ENCODE measurements around the gene KIAA0825. TPM values are rescaled to one million over a fixed set of nuclear protein-coding genes. Genes with fewer than 3 reads are reported as not detected.

The KIAA0825 gene
- total and polyA plus RNA-seq, 3 donors from 2014 or later, result 4.1 to 11.2 (median 9.3) TPM

DNA sequence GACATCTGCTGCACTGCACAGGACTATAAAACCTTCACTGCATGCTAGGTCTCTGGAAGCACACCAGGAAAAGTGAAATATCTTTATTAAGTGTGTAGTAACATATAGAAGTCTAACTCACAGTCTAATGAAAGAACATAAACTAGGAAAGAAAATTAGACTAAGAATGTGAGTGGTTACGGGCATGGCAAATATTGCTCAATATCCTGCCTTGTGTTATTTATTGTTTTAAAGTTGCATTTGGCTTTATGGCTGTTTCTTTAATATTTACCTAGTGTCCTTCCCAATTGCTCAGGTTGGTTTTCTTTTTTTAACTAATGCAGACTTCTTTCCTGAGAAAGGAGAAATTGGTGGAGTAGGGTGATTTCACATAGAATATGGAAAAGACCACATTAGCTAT, 342.4 kb downstream of the KIAA0825 start:
- Histone ChIP-seq H3K27me3 (no peaks in the 10 kb centered on the region), H3K4me1 (no peaks in the 10 kb centered on the region), H3K36me3 (ENCODE audit: low read depth, missing control alignments) (no peaks in the 10 kb centered on the region), H3K27ac (no peak overlapping the region), H3K9me3 (no peaks in the 10 kb centered on the region), H3K4me3 (no peak overlapping the region)
- 95 to 100% methylated on average over 1 of the region's 1 CpG for WGBS, 2 donors
- intact Hi-C loops (cut with DNase I; ENCODE audit: low total_unique reads), result no loop called here
- TF ChIP-seq, protein P1, sequence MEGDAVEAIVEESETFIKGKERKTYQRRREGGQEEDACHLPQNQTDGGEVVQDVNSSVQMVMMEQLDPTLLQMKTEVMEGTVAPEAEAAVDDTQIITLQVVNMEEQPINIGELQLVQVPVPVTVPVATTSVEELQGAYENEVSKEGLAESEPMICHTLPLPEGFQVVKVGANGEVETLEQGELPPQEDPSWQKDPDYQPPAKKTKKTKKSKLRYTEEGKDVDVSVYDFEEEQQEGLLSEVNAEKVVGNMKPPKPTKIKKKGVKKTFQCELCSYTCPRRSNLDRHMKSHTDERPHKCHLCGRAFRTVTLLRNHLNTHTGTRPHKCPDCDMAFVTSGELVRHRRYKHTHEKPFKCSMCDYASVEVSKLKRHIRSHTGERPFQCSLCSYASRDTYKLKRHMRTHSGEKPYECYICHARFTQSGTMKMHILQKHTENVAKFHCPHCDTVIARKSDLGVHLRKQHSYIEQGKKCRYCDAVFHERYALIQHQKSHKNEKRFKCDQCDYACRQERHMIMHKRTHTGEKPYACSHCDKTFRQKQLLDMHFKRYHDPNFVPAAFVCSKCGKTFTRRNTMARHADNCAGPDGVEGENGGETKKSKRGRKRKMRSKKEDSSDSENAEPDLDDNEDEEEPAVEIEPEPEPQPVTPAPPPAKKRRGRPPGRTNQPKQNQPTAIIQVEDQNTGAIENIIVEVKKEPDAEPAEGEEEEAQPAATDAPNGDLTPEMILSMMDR (IDR thresholded peaks at IDR 0.05), result no peak
- TF ChIP-seq POLR2A (IDR thresholded peaks at IDR 0.05), result no peak
- DNase-seq, result no peak

DNA sequence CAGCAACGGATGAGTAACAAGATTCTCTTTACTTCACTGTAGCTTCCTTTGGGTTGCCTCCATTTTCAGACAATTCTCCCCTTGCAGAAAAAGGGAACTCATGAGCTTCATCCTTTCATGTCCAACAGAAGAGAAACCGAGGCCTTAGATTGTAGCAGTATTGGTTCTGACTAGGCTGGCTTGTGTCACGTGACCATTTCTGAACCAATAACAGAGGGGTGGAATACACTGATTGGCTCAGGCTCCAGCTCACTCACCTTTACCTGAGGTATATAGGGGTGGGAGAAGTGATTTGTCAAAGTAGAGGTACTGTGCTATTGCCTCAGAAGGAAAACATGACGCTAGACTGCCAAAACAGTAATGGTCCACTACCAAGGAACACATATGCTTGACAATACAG, 343.7 kb downstream of the KIAA0825 start:
- WGBS, 2 donors, result 86% methylated on average over 4 of the region's 4 CpGs
- Histone ChIP-seq H3K27ac (no peak overlapping the region), H3K36me3 (ENCODE audit: low read depth, missing control alignments) (no peaks in the 10 kb centered on the region), H3K4me1 (no peaks in the 10 kb centered on the region), H3K27me3 (no peaks in the 10 kb centered on the region), H3K9me3 (no peaks in the 10 kb centered on the region), H3K4me3 (no peak overlapping the region)
- DNase-seq, result no peak
- intact Hi-C loops (cut with DNase I; ENCODE audit: low total_unique reads), result no loop called here
- no peak for TF ChIP-seq POLR2A (IDR thresholded peaks at IDR 0.05)
- TF ChIP-seq, protein P1 (IDR thresholded peaks at IDR 0.05), result no peak

DNA sequence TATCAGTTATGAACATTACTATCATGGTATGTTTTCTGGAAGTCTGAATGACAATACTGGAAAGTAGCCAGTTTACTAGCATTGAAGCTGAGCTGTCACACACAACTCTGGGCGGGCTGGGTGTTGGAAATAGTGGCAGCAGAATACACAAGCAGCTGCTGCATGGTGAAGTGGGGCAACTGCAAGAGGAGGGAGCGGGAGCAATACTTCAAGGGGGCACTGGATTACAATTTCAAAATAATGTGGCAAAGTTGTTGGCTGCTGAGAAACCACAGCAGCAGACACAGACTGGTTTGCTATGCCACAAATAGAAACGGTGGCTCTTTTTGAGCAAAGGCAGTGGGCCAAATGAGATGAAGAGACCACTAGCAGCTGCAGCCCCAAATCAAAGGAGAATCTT, 350.2 kb downstream of the KIAA0825 start:
- Histone ChIP-seq H3K27me3 (no peaks in the 10 kb centered on the region), H3K4me1 (no peaks in the 10 kb centered on the region), H3K9me3 (no peaks in the 10 kb centered on the region), H3K27ac (no peak overlapping the region), H3K36me3 (ENCODE audit: low read depth, missing control alignments) (no peaks in the 10 kb centered on the region), H3K4me3 (no peak overlapping the region)
- DNase-seq, result no peak
- intact Hi-C loops (cut with DNase I; ENCODE audit: low total_unique reads), result no loop called here
- 84 to 87% methylated on average over 3 of the region's 3 CpGs for WGBS, 2 donors
- TF ChIP-seq, protein P1 (IDR thresholded peaks at IDR 0.05), result no peak
- no peak for TF ChIP-seq POLR2A (IDR thresholded peaks at IDR 0.05)

DNA sequence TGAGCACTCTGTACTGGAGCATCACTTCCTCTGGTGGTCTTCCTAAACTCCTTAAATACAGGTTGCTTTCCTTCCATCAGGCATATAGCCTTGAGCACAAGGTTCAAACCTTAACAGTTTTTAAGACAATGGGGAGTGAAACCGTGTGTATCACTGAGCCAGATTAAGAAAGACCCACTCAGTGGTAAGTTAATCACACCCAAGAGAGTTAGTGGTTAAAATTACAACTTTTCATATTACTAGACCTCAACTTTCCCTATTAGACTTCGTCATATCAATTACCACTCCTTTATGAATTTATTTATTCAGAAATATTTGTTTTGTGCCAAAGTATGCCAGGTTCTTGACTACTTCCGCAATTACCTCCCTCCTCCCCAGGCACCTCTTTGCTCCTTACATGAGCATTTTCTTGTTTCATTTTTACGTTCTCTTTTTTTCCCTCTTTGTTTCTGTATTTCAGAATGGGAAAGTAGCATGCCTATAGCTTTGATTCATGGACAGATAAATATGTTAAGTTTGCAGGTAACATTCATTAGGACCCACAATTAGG, 351.0 kb downstream of the KIAA0825 start:
- WGBS, 2 donors, result 88 to 93% methylated on average over 4 of the region's 4 CpGs

DNA sequence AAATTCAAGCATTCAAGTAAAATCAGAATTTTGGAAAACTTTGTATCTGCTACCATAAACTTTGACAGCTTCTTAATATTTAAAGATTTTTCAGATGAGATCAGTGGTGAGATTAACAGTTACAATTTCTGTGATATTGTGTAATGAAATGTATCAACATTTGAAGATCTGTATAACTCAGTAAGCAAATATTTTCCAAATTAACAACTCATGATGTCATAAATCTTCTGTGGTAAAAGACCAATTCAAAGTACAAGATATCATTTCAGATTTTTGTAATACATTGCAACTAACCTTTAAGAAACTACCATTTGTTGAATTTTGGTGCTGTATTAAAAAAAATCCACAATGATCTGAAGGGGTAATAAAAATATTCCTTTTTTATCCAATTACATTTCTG, 352.2 kb downstream of the KIAA0825 start:
- H3K4me3 ChIP-seq, result no peak overlapping the region
- no peaks in the 10 kb centered on the region for H3K9me3 ChIP-seq
- intact Hi-C loops (cut with DNase I; ENCODE audit: low total_unique reads), result no loop called here
- no peaks in the 10 kb centered on the region for H3K27me3 ChIP-seq
- TF ChIP-seq, protein P1 (IDR thresholded peaks at IDR 0.05), result no peak
- no peak for TF ChIP-seq POLR2A (IDR thresholded peaks at IDR 0.05)
- DNase-seq, result no peak
- H3K36me3 ChIP-seq (ENCODE audit: low read depth, missing control alignments), result no peaks in the 10 kb centered on the region
- H3K27ac ChIP-seq, result no peak overlapping the region
- H3K4me1 ChIP-seq, result no peaks in the 10 kb centered on the region

More for the DNA sequence above, 351.0 kb downstream of the KIAA0825 start:
- Histone ChIP-seq H3K27ac (no peak overlapping the region), H3K36me3 (ENCODE audit: low read depth, missing control alignments) (no peaks in the 10 kb centered on the region), H3K4me1 (no peaks in the 10 kb centered on the region), H3K27me3 (no peaks in the 10 kb centered on the region), H3K9me3 (no peaks in the 10 kb centered on the region), H3K4me3 (no peak overlapping the region)
- intact Hi-C loops (cut with DNase I; ENCODE audit: low total_unique reads), result no loop called here
- no peak for TF ChIP-seq POLR2A (IDR thresholded peaks at IDR 0.05)
- TF ChIP-seq, protein P1 (IDR thresholded peaks at IDR 0.05), result no peak
- DNase-seq, result no peak

Measured in testis (tissue), 3 donors.